Stimulated activated CD8-positive, alpha-beta memory T cell treated with anti-CD3 and anti-CD28 coated beads, Interleukin-15, amount 100 ng/mL, for 4 hours (primary cell): ENCODE data around the gene PLK5.
"Not testable (repeated sequence)": the region's sequence is repeated elsewhere in the genome, so short reads cannot be mapped to it uniquely, and the experiment has no call there.

Experiments used
- DNase-seq, 2 donors: peaks; one replicate each; pipeline ENCODE4 v3.0.0-alpha.2; 2020; ENCODE audit warnings: low read depth in 2 of 2

PLK5 gene

GRCh38 chr19:1491114-1491848 is 32.6 kb upstream of the PLK5 start, which contains the start of gene REEP6:
Gene REEP6, plus strand, starts transcription at chr19:1491181. Its CDS starts 89 bp downstream, at chr19:1491270.
- DNase-seq = no peak

DNA sequence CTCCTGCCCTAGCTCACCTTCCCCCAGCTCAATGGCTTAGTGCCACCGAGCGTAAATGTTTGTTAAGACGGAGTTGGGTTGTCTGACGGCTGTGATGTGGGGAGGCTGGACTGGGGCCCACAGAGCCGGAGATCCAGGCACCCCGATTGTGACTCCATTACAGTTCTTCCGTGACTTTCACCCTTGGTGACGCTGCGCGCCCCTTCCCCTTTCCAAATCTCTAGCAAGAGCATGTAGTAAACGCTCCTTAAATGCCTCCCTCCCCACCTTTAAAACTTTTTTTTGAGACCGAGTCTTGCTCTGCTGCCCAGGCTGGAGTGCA is 32.1 kb upstream of the PLK5 start:
- DNase-seq = no peak

- no peak for DNase-seq
Measured at GRCh38 chr19:1492474-1493006, 31.3 kb upstream of the PLK5 start.

- no peak for DNase-seq
Measured at GRCh38 chr19:1494115-1494815, 29.6 kb upstream of the PLK5 start.

DNA sequence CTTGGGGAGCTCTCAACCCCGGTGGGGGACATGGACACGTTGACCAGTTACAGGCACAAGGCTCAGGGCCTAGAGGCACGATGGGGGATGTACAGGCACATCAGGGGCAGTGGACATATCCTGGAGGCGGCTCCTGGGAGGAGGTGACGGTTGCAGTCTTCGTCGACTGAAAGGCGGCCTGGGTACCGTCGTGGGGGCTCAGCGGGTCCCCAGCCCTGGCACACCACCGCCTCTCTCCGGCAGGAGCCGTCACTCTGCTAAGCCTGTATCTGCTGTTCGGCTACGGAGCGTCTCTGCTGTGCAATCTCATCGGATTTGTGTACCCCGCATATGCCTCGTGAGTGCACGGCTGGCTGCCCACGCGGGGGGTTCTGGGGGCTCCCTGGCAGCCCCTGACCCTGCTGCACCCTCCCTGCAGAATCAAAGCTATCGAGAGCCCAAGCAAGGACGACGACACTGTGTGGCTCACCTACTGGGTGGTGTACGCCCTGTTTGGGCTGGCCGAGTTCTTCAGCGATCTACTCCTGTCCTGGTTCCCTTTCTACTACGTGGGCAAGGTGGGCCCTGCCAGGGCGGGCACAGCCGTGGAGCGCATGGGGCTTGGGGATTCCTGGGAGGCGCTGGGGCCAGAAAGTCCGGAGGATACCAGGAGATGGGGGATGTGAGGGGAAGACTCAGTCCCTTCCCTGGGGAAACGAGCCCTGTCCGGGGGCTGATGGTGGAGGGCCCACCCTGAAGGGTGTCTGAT is 28.7 kb upstream of the PLK5 start:
- no peak for DNase-seq

DNA sequence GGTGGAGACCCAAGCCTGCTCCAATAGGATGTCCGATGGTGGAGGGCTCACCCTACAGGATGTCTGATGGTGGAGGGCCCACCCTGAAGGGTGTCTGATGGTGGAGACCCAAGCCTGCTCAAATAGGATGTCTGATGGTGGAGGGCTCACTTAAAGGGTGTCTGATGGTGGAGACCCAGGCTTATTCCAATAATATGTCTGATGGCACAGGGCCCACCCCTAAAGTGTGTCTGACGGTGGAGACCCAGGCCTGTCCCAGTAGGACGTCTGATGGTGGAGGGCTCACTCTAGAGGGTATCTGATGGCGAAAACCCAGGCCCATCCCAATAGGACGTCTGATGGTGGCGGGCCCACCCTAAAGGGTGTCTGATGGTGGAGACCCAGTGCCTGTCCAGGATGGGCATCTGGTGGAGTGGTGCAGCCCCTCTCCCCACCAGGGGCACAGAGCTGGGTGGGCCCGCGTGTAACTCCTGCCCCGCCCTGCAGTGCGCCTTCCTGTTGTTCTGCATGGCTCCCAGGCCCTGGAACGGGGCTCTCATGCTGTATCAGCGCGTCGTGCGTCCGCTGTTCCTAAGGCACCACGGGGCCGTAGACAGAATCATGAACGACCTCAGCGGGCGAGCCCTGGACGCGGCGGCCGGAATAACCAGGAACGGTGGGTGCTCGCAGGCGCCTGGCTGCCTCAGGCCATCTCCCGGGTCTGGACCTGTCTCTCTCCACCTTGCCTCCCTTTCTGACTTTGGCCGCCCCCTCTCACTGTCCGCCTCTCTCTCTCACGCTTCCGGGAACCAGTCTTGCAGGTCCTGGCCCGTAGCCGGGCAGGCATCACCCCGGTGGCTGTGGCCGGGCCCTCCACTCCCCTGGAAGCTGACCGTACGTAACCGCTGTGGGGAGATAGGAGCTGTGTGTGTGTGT is 27.8 kb upstream of the PLK5 start:
- no peak for DNase-seq

- no peak for DNase-seq
Measured at GRCh38 chr19:1496714-1497577, 26.9 kb upstream of the PLK5 start.

DNA sequence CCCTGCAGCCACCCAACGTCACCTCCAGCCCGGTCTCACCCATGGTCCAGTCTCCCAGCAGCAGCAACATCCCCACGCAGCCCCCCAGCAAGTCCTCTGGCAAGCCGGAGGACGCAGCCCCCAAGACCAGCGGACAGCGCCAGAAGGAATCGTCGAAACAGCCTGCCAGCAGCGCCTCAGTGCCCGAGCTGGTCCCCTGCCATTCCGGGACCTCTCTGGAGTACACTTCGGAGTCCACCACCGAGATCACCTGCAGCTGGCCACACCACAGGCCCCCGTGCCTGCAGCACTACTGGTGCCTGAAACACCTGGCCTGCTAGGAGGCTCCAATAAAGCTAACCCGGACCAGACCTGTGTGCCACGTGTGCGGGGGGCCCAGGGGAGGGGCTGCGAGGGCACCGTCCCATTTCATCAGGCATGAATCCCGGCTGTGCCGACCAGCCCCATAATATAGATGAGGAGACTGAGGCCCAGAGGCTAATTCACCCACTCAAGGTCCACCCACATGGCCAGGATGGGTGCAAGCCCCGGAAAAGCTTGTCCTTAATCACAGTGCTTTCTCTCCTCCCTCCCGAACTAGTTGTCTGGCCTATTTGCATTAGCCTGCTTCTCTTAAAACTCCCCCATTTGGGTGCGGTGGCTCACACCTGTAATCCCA is 26.2 kb upstream of the PLK5 start:
- no peak for DNase-seq

GRCh38 chr19:1499231-1499630 is 24.6 kb upstream of the PLK5 start:
- DNase-seq = not testable (repeated sequence)

- DNase-seq = no peak
Measured at GRCh38 chr19:1501200-1501595, 22.7 kb upstream of the PLK5 start.

DNA sequence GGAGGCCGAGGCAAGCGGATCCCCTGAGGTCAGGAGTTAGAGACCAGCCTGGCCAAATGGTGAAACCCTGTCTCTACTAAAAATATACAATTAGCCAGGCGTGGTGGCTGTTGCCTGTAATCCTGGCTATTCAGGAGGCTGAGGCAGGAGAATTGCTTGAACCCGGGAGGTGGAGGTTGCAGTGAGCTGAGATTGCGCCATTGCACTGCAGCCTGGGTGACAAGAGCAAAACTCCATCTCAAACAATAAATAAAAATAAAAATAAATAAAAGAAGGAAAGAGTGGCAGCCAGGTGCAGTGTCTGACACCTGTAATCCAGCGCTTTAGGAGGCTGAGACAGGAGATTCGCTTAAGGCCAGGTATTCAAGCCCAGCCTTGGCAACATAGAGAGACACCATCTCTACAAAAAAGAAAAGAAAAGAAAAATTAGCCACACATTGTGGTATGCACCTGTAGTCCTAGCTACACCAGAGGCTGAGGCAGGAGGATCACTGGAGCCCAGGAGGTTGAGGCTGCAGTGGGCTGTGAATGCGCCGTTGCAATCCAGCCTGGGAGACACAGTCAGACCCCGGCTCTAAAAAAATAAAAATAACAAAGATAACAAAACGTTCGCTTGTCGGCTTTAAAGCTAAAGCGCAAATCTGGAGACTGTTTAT is 21.3 kb upstream of the PLK5 start:
- DNase-seq = no peak

GRCh38 chr19:1503089-1503924 is 20.6 kb upstream of the PLK5 start:
- DNase-seq = peak; percentile 21 to 24

- no peak for DNase-seq
Measured at GRCh38 chr19:1503925-1504773, 19.7 kb upstream of the PLK5 start.

- no peak for DNase-seq
Measured at GRCh38 chr19:1505012-1505411, 18.9 kb upstream of the PLK5 start.

- DNase-seq = no peak
Measured at GRCh38 chr19:1505991-1506881, 17.6 kb upstream of the PLK5 start.

DNA sequence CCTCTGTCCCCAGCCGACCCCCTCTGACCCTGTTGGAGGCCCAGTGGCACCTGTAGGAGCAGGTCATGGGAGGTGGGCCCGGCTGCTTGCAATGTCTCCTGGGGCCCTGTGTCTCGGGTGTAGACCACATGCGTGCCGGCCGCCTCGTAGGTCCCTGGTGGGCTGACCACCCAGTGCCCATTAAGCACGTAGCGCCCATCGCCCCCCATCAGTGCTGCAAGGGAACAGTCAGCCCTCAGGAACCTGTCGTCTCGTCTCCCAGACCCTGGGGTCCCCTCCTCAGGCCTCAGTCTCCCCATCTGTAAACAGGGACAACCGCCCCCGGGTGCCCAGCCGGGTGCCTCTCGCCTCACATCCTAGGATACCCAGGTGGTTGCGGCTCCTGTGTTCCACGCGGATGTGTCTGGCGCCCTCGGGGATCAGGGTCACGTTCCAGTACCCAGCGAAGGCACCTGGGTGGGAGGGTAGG is 16.7 kb upstream of the PLK5 start:
- no peak for DNase-seq
